Measurements from ENCODE around the gene UBE2G1.

DNA sequence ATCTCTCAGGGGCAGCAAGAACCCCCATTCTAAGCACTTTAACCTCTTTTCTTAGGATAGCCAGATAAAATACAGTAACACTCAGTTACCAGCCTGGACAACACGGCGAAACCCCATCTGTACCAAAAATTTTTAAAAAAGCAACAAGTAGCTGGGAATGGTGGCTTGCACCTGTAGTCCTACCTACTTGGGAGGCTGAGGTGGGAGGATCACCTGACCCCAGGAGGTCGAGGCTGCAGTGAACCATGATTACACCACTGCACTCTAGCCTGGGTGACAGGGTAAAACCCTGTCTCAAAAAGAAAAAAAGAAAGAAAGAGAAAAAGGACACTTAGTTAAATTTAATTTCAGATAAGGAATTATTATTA, 28.6 kb upstream of the UBE2G1 start:
- TF ChIP-seq POLR2A (IDR thresholded peaks at IDR 0.05): no peak
- TF ChIP-seq CTCF (IDR thresholded peaks at IDR 0.05 in 4 of 5, conservative IDR thresholded peaks at IDR 0.05 in 1 of 5): no peak
